NK-92 (cell line): ENCODE measurements around the gene USP10.

ENCODE experiments used
- DNase-seq: peaks from one replicate; lab custom pipeline; 2025; ENCODE audit not compliant: unreplicated experiment; lab: John Stamatoyannopoulos, UW

The USP10 gene

GRCh38 chr16:84699147-84699711, 571 bp upstream of the USP10 start:
- DNase-seq, result no peak

GRCh38 chr16:84700446-84701300, 873 bp downstream of the USP10 start:
- no peak for DNase-seq

- no peak for DNase-seq
Observed at GRCh38 chr16:84703681-84704080, 3.9 kb downstream of the USP10 start.

GRCh38 chr16:84704253-84704652, 4.5 kb downstream of the USP10 start:
- no peak for DNase-seq

GRCh38 chr16:84706856-84707255, 7.1 kb downstream of the USP10 start:
- no peak for DNase-seq

- DNase-seq, result no peak
Observed at GRCh38 chr16:84709609-84710008, 9.8 kb downstream of the USP10 start.

- DNase-seq, result no peak
Observed at GRCh38 chr16:84710686-84711085, 10.9 kb downstream of the USP10 start.

- DNase-seq, result no peak
Observed at GRCh38 chr16:84712138-84712671, 12.4 kb downstream of the USP10 start.

GRCh38 chr16:84712801-84713775, 13.3 kb downstream of the USP10 start:
- no peak for DNase-seq

- DNase-seq, result no peak
Observed at GRCh38 chr16:84714028-84714427, 14.2 kb downstream of the USP10 start.

- DNase-seq, result no peak
Observed at GRCh38 chr16:84715424-84715823, 15.6 kb downstream of the USP10 start.

GRCh38 chr16:84715854-84716253, 16.1 kb downstream of the USP10 start:
- no peak for DNase-seq

GRCh38 chr16:84716740-84717139, 16.9 kb downstream of the USP10 start:
- DNase-seq, result no peak

- DNase-seq, result no peak
Observed at GRCh38 chr16:84717484-84717883, 17.7 kb downstream of the USP10 start.

GRCh38 chr16:84720177-84720579, 20.4 kb downstream of the USP10 start:
- no peak for DNase-seq

- DNase-seq, result no peak
Observed at GRCh38 chr16:84722068-84722467, 22.3 kb downstream of the USP10 start.

GRCh38 chr16:84723906-84724305, 24.1 kb downstream of the USP10 start:
- no peak for DNase-seq

- DNase-seq, result no peak
Observed at GRCh38 chr16:84724606-84725309, 25.0 kb downstream of the USP10 start.

GRCh38 chr16:84725481-84726078, 25.8 kb downstream of the USP10 start:
- DNase-seq, result no peak

- no peak for DNase-seq
Observed at GRCh38 chr16:84726079-84726668, 26.4 kb downstream of the USP10 start.
